HCT116 (cell line): ENCODE data around the gene VPS37D. TPM values are rescaled to one million over a fixed set of nuclear protein-coding genes. Genes with fewer than 3 reads are reported as not detected.

Source experiments
- ATAC-seq: fragments of 200-7000 bp; cut with Tn5 transposase; 2 replicates; pipeline ENCODE4 v1.9.1; 2020; ENCODE audit warnings: mild to moderate bottlenecking, moderate library complexity
- BruUV-seq: library from RNA; stranded (reverse); fragments of 400-500 nt; replicated peaks from 2 replicates; lab custom pipeline; 2021; lab: Mats Ljungman, UMichigan
- CTCF ChIA-PET: fragments of 300-600 bp; sonication (Branson Sonifier 250); formaldehyde crosslinking; loops from one replicate; lab custom pipeline; 2021; ENCODE audit warnings: antibody characterized with exemption; lab: Charles Lee
- POLR2A ChIA-PET: fragments of 300-600, 350-600 bp; sonication (Branson Sonifier 250); formaldehyde crosslinking; loops from one replicate; lab custom pipeline; 2021; ENCODE audit warnings: antibody characterized with exemption; lab: Charles Lee
- RAD21 ChIA-PET, 2 experiments: fragments of 300-600 bp; sonication (Branson Sonifier 250); formaldehyde crosslinking; loops; one replicate each; lab custom pipeline; 2023; ENCODE audit warnings: low total read pairs in 2 of 2; ENCODE audit not compliant: uncharacterized antibody in 2 of 2, unreplicated experiment in 2 of 2, low non-redundant PET in 1 of 2; lab: Charles Lee
- DNase-seq: peaks from one replicate; pipeline ENCODE4 v3.0.0-alpha.2; 2010; ENCODE audit warnings: low read depth, low spot score
- H2AFZ ChIP-seq: fragments of 200-600 bp; shearing (Covaris generic), sonication (generic); 2 replicates; pipeline ENCODE4 v1.6.1; 2017; ENCODE audit warnings: low read depth, mixed run types, mixed read lengths, antibody characterized with exemption, low read length; ENCODE audit not compliant: poor library complexity, severe bottlenecking
- H3K27ac ChIP-seq: 2 replicates; pipeline ENCODE4 v1.5.1; 2012; ENCODE audit warnings: low read depth, low read length
- H3K27me3 ChIP-seq: fragments of 200-600 bp; sonication (generic); 2 replicates; pipeline ENCODE4 v1.6.1; 2016; ENCODE audit warnings: mixed run types, low read length, mixed read lengths; ENCODE audit not compliant: insufficient read depth
- H3K36me3 ChIP-seq, 2 experiments: fragments of 200-500 bp in 1 of 2; fragments of 200-600 bp in 1 of 2; sonication (Bioruptor generic) in 1 of 2; sonication (generic) in 1 of 2; 2 replicates each; pipeline versions ENCODE4 v1.5.1 to v1.6.1; 2014 to 2016; ENCODE audit warnings: low read length in 2 of 2, inconsistent platforms in 1 of 2, mixed read lengths in 1 of 2, mixed run types in 1 of 2; ENCODE audit not compliant: insufficient read depth in 2 of 2, control insufficient read depth in 1 of 2
- H3K4me1 ChIP-seq, 2 experiments: fragments of 200-600 bp in 1 of 2; sonication (generic) in 1 of 2; 2 replicates each; pipeline versions ENCODE4 v1.5.1 to v1.6.1; 2012 to 2017; ENCODE audit warnings: low read length in 2 of 2, inconsistent platforms in 1 of 2, mild to moderate bottlenecking in 1 of 2, mixed read lengths in 1 of 2, mixed run types in 1 of 2, moderate library complexity in 1 of 2; ENCODE audit not compliant: insufficient read depth in 2 of 2, control insufficient read depth in 1 of 2
- H3K4me2 ChIP-seq: fragments of 200-600 bp; sonication (generic); 2 replicates; pipeline ENCODE4 v1.6.1; 2017; ENCODE audit warnings: mixed run types, low read length, mixed read lengths
- H3K4me3 ChIP-seq, 2 experiments: fragments of 200-600 bp in 1 of 2; sonication (generic) in 1 of 2; replicated peaks in 1 of 2; 2 replicates each; pipeline ENCODE4 v1.5.1; 2011 to 2016; ENCODE audit warnings: low read length in 2 of 2, control low read depth in 1 of 2, low read depth in 1 of 2, mild to moderate bottlenecking in 1 of 2, mixed read lengths in 1 of 2, mixed run types in 1 of 2
- H3K79me2 ChIP-seq: fragments of 200-600 bp; sonication (generic); 2 replicates; pipeline ENCODE4 v1.6.1; 2017; ENCODE audit warnings: mild to moderate bottlenecking, mixed run types, low read length, moderate library complexity, mixed read lengths; ENCODE audit not compliant: insufficient read depth
- H3K9ac ChIP-seq: fragments of 200-600 bp; sonication (generic); 2 replicates; pipeline ENCODE4 v1.6.1; 2016; ENCODE audit warnings: low read length, mixed read lengths
- H3K9me2 ChIP-seq: fragments of 200-600 bp; sonication (generic), shearing (Covaris generic); 2 replicates; pipeline ENCODE4 v1.6.1; 2017; ENCODE audit warnings: mixed run types, mild to moderate bottlenecking, moderate library complexity; ENCODE audit not compliant: insufficient read depth
- H3K9me3 ChIP-seq, 2 experiments: fragments of 200-500 bp in 1 of 2; fragments of 200-600 bp in 1 of 2; sonication (Bioruptor generic) in 1 of 2; sonication (generic) in 1 of 2; 2 replicates each; pipeline ENCODE4 v1.6.1; 2014 to 2017; ENCODE audit warnings: low read length in 2 of 2, mixed read lengths in 2 of 2, inconsistent platforms in 1 of 2, low read depth in 1 of 2, mild to moderate bottlenecking in 1 of 2, mixed run types in 1 of 2, moderate library complexity in 1 of 2; ENCODE audit not compliant: control insufficient read depth in 1 of 2, insufficient read depth in 1 of 2
- H4K20me1 ChIP-seq: fragments of 200-600 bp; sonication (generic), shearing (Covaris generic); 2 replicates; pipeline ENCODE4 v1.6.1; 2017; ENCODE audit warnings: mixed run types, mild to moderate bottlenecking, moderate library complexity; ENCODE audit not compliant: insufficient read depth
- CEBPB ChIP-seq: IDR thresholded peaks from 2 replicates; pipeline ENCODE4 v1.6.1; 2012; ENCODE audit warnings: low read depth
- EGR1 ChIP-seq: IDR thresholded peaks from 2 replicates; pipeline ENCODE4 v1.6.1; 2012; ENCODE audit warnings: low read depth
- ELF1 ChIP-seq: IDR thresholded peaks from 2 replicates; pipeline ENCODE4 v1.6.1; 2012; ENCODE audit warnings: low read depth, borderline replicate concordance
- EZH2 ChIP-seq: fragments of 200-600 bp; sonication (generic); IDR thresholded peaks from 2 replicates; pipeline ENCODE4 v1.6.1; 2017; ENCODE audit warnings: antibody characterized with exemption, mixed run types
- EZH2phosphoT487 ChIP-seq: fragments of 200-600 bp; IDR thresholded peaks from 2 replicates; pipeline ENCODE4 v1.6.1; 2018; ENCODE audit warnings: antibody characterized with exemption, borderline replicate concordance
- FOSL1 ChIP-seq: IDR thresholded peaks from 2 replicates; pipeline ENCODE4 v1.6.1; 2012; ENCODE audit warnings: low read depth
- JUND ChIP-seq: IDR thresholded peaks from 2 replicates; pipeline ENCODE4 v1.6.1; 2012
- RAD21 ChIP-seq: IDR thresholded peaks from 2 replicates; pipeline ENCODE4 v1.6.1; 2012; ENCODE audit warnings: low read depth, mild to moderate bottlenecking
- SIN3A ChIP-seq: IDR thresholded peaks from 2 replicates; pipeline ENCODE4 v1.6.1; 2012; ENCODE audit warnings: low read depth
- SRF ChIP-seq: IDR thresholded peaks from 2 replicates; pipeline ENCODE4 v1.6.1; 2012; ENCODE audit warnings: low read depth
- TCF7L2 ChIP-seq: IDR thresholded peaks from 2 replicates; pipeline ENCODE4 v1.7.0; 2011; ENCODE audit warnings: borderline replicate concordance, inconsistent platforms; ENCODE audit not compliant: insufficient read depth, insufficient read length; ENCODE audit errors: extremely low read depth
- YY1 ChIP-seq: IDR thresholded peaks from 2 replicates; pipeline ENCODE4 v1.6.1; 2011; ENCODE audit warnings: low read length, low read depth, moderate library complexity, mild to moderate bottlenecking; ENCODE audit not compliant: insufficient replicate concordance; ENCODE audit errors: extremely low read depth
- ZFX ChIP-seq: fragments of 450-650 bp; IDR thresholded peaks from 2 replicates; pipeline ENCODE4 v1.6.1; 2017
- ZNF274 ChIP-seq: fragments of 200-500 bp; sonication (Bioruptor generic); IDR thresholded peaks from 2 replicates; pipeline ENCODE4 v1.6.1; 2014; ENCODE audit warnings: mild to moderate bottlenecking, low read depth, low read length, inconsistent platforms
- intact Hi-C: fragments of 100-400 bp; cut with micrococcal nuclease; formaldehyde crosslinking; loops from 2 replicates; pipeline ENCODE4 v1.10.0; 2022
- total RNA-seq: library from RNA; stranded (reverse); gene quantifications from one replicate; pipeline ENCODE4 v1.2.1, GENCODE V29; 2021; ENCODE audit not compliant: unreplicated experiment
- TF ChIP-seq, protein P1 (sequence below): IDR thresholded peaks from 2 replicates; pipeline ENCODE4 v1.6.1; 2012
- TF ChIP-seq, protein P2 (sequence below): IDR thresholded peaks from 2 replicates; pipeline ENCODE4 v1.6.1; 2012
- TF ChIP-seq, protein P3 (sequence below): IDR thresholded peaks from 2 replicates; pipeline ENCODE4 v1.6.1; 2011; ENCODE audit warnings: mild to moderate bottlenecking, low read length, moderate library complexity; ENCODE audit not compliant: insufficient replicate concordance; ENCODE audit errors: extremely low read depth

Gene VPS37D
- total RNA-seq, 1 experiment from 2014 or later: 9.5 TPM

- H3K27ac ChIP-seq: peak overlapping the region; percentile 92; the same call in 1 of the 2 replicates
- H3K4me1 ChIP-seq: peaks cover 40 to 73% of the 10 kb centered on the region in 2 experiments
- POLR2A ChIA-PET: interaction anchor here (0.6 to 1.3 kb wide), 2 partner anchors 12 to 643 kb away, joined by 3 to 9 read pairs; no protein-coding TSS in a partner anchor
- DNase-seq (no peak), ATAC-seq (no peak)
- RAD21 ChIA-PET: interaction anchor here in 1 of 2 experiments (0.6 kb wide), 1 partner anchor 11 kb away, joined by 3 read pairs; no protein-coding TSS in a partner anchor
- no TSS peak for BruUV-seq
- H3K36me3 ChIP-seq: peaks cover 17 to 38% of the 10 kb centered on the region in 2 experiments; a peak in 3 of 4 replicates
- H2AFZ ChIP-seq: no peak overlapping the region
- TF ChIP-seq JUND (no peak), CEBPB (no peak), ZFX (no peak), TCF7L2 (no peak), YY1 (no peak), EZH2 (no peak), SRF (no peak), RAD21 (no peak), SIN3A (no peak), FOSL1 (no peak), EZH2phosphoT487 (no peak), ZNF274 (no peak), EGR1 (no peak), ELF1 (no peak)
- TF ChIP-seq, protein P1, sequence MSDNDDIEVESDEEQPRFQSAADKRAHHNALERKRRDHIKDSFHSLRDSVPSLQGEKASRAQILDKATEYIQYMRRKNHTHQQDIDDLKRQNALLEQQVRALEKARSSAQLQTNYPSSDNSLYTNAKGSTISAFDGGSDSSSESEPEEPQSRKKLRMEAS: no peak
- TF ChIP-seq, protein P2, sequence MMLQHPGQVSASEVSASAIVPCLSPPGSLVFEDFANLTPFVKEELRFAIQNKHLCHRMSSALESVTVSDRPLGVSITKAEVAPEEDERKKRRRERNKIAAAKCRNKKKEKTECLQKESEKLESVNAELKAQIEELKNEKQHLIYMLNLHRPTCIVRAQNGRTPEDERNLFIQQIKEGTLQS: no peak
- TF ChIP-seq, protein P3, sequence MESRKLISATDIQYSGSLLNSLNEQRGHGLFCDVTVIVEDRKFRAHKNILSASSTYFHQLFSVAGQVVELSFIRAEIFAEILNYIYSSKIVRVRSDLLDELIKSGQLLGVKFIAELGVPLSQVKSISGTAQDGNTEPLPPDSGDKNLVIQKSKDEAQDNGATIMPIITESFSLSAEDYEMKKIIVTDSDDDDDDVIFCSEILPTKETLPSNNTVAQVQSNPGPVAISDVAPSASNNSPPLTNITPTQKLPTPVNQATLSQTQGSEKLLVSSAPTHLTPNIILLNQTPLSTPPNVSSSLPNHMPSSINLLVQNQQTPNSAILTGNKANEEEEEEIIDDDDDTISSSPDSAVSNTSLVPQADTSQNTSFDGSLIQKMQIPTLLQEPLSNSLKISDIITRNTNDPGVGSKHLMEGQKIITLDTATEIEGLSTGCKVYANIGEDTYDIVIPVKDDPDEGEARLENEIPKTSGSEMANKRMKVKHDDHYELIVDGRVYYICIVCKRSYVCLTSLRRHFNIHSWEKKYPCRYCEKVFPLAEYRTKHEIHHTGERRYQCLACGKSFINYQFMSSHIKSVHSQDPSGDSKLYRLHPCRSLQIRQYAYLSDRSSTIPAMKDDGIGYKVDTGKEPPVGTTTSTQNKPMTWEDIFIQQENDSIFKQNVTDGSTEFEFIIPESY: no peak
- H3K27me3 ChIP-seq: no peaks in the 10 kb centered on the region
- H4K20me1 ChIP-seq: no peaks in the 10 kb centered on the region
- H3K9me3 ChIP-seq: no peaks in the 10 kb centered on the region
- H3K4me2 ChIP-seq: peak overlapping the region; percentile 79
- H3K9me2 ChIP-seq: no peaks in the 10 kb centered on the region
- H3K9ac ChIP-seq: peak overlapping the region; percentile 58
- CTCF ChIA-PET: interaction anchor here (2.1 kb wide), 1 partner anchor 15 kb away, joined by 6 read pairs; the partner anchor contains the start of gene STX1A
- intact Hi-C loops: no loop called here
- H3K79me2 ChIP-seq: peaks cover 25% of the 10 kb centered on the region; the same call in 1 of the 2 replicates
- no peak overlapping the region for H3K4me3 ChIP-seq
Measured at GRCh38 chr7:73704640-73705550, 37.3 kb downstream of the VPS37D start.
